Spinal cord (tissue), 10 donors: ENCODE data around the gene ULK4. TPM values are rescaled to one million over a fixed set of nuclear protein-coding genes. Genes with fewer than 3 reads are reported as not detected.
A peak's percentile ranks its signal among the peaks of the same experiment; 100 is the strongest.
"Not testable (repeated sequence)": the region's sequence is repeated elsewhere in the genome, so short reads cannot be mapped to it uniquely, and the experiment has no call there.

Experiments used
- DNase-seq, 6 donors: peaks; one replicate each; pipeline versions ENCODE4 v3.0.0 to v3.0.0-alpha.2; 2013 to 2015; ENCODE audit warnings: low spot score in 6 of 6, low read depth in 4 of 6
- H3K27ac ChIP-seq: one replicate; pipeline ENCODE4 v1.5.1; 2013; ENCODE audit warnings: low read depth, low read length, control low read depth
- H3K27me3 ChIP-seq: one replicate; pipeline ENCODE4 v1.6.1; 2013; ENCODE audit warnings: low read length; ENCODE audit not compliant: control insufficient read depth, insufficient read depth
- H3K36me3 ChIP-seq: one replicate; pipeline ENCODE4 v1.6.1; 2013; ENCODE audit warnings: low read length; ENCODE audit not compliant: control insufficient read depth, insufficient read depth
- H3K4me1 ChIP-seq: one replicate; pipeline ENCODE4 v1.6.1; 2013; ENCODE audit warnings: low read length; ENCODE audit not compliant: control insufficient read depth, insufficient read depth
- H3K4me3 ChIP-seq: one replicate; pipeline ENCODE4 v1.5.1; 2013; ENCODE audit warnings: low read depth, low read length, control low read depth
- H3K9me3 ChIP-seq: one replicate; pipeline ENCODE4 v1.6.1; 2013; ENCODE audit warnings: low read length; ENCODE audit not compliant: control insufficient read depth, insufficient read depth
- WGBS: methylation state at CpG from one replicate; pipeline ENCODE4 v1.1.5; 2013; ENCODE audit warnings: missing lambda C conversion rate; ENCODE audit not compliant: insufficient coverage; 5-methylcytosine and 5-hydroxymethylcytosine counted together
- polyA plus RNA-seq, 2 donors: library from polyadenylated mRNA; unstranded; fragments of 120-200 nt; gene quantifications; one replicate each; pipeline ENCODE4 v1.2.1, GENCODE V29; 2013; ENCODE audit not compliant: insufficient read length in 2 of 2
- total RNA-seq, 2 donors: library from RNA; depleted of rRNA in 1 of 2; stranded (reverse); fragments of 120-200 nt in 1 of 2; fragments of >200 nt in 1 of 2; gene quantifications; one replicate each; pipeline versions ENCODE4 v1.2.3 to v1.2.4, GENCODE V29; 2013 to 2014
- donor health status: healthy.

ULK4 gene
- total and polyA plus RNA-seq, 4 donors = 3.1 to 18.1 (median 9.7) TPM

DNA sequence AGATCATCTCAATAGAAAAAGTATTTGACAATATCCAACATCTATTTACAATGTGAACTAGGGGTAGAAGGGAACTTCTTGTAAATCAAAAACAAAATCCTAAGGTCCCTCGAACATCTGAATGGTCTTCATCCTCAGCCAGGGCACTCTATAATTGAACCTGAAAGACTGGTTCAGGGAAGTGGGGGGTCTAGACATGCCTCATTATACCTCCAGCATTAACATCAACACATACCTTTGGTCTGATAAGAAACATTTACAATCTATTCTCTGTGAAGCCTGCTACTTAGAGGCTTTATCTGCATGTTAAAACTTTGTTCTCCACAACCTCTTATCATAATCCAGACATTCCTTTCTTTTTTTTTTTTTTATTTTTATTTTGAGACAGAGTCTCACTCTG, 550.8 kb downstream of the ULK4 start:
- H3K27ac ChIP-seq = no peak overlapping the region
- H3K4me3 ChIP-seq = no peak overlapping the region
- no peak for DNase-seq
- no peaks in the 10 kb centered on the region for H3K4me1 ChIP-seq
- no peaks in the 10 kb centered on the region for H3K27me3 ChIP-seq
- no peaks in the 10 kb centered on the region for H3K36me3 ChIP-seq
- no peaks in the 10 kb centered on the region for H3K9me3 ChIP-seq
- no CpG with 5 or more reads among the region's 1 CpG for WGBS

DNA sequence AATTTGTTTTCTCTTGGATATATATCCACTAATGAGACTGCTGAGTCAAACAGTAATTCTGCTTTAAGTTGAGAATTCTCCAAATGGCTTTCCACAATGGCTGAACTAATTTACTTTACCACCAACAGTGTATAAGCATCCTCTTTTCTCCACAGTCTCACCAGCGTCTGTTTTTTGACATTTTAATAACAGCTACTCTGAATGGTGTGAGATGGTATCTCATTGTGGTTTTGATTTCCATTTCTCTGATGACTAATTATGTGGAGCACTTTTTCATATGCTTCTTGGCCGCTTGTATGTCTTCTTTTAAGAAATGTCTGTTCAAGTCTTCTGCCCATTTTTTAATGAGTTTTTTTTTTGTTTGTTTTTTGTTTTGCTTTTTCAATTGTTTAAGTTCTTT, 556.4 kb downstream of the ULK4 start:
- H3K27ac ChIP-seq = no peak overlapping the region
- H3K9me3 ChIP-seq = no peaks in the 10 kb centered on the region
- no peak overlapping the region for H3K4me3 ChIP-seq
- no CpG with 5 or more reads among the region's 2 CpGs for WGBS
- no peaks in the 10 kb centered on the region for H3K27me3 ChIP-seq
- no peaks in the 10 kb centered on the region for H3K36me3 ChIP-seq
- no peaks in the 10 kb centered on the region for H3K4me1 ChIP-seq
- no peak for DNase-seq

- no peak for DNase-seq
- no peaks in the 10 kb centered on the region for H3K36me3 ChIP-seq
- no peaks in the 10 kb centered on the region for H3K9me3 ChIP-seq
- 100% methylated on average over 1 of the region's 1 CpG for WGBS
- H3K27ac ChIP-seq = no peak overlapping the region
- H3K4me3 ChIP-seq = no peak overlapping the region
- no peaks in the 10 kb centered on the region for H3K27me3 ChIP-seq
- H3K4me1 ChIP-seq = no peaks in the 10 kb centered on the region
Observed at GRCh38 chr3:41404582-41404981, 557.3 kb downstream of the ULK4 start.

- no peaks in the 10 kb centered on the region for H3K36me3 ChIP-seq
- no peak overlapping the region for H3K4me3 ChIP-seq
- no peak overlapping the region for H3K27ac ChIP-seq
- H3K4me1 ChIP-seq = no peaks in the 10 kb centered on the region
- H3K27me3 ChIP-seq = no peaks in the 10 kb centered on the region
- no CpG with 5 or more reads among the region's 1 CpG for WGBS
- no peaks in the 10 kb centered on the region for H3K9me3 ChIP-seq
- peak in 1 of 6 donors; percentile 27 for DNase-seq
Observed at GRCh38 chr3:41394896-41395295, 567.0 kb downstream of the ULK4 start.

GRCh38 chr3:41370765-41371535, 591.0 kb downstream of the ULK4 start:
- not testable (repeated sequence) for H3K9me3 ChIP-seq, H3K36me3 ChIP-seq, H3K4me3 ChIP-seq, H3K27ac ChIP-seq, H3K27me3 ChIP-seq, H3K4me1 ChIP-seq
- WGBS = 54% methylated on average over 10 of the region's 11 CpGs
- DNase-seq = peak in 1 of 6 donors; percentile 32

GRCh38 chr3:41370307-41370706, 591.6 kb downstream of the ULK4 start:
- Histone ChIP-seq H3K4me3 (no peak overlapping the region), H3K36me3 (no peaks in the 10 kb centered on the region), H3K27me3 (no peaks in the 10 kb centered on the region), H3K9me3 (peaks cover 3% of the 10 kb centered on the region), H3K4me1 (peaks cover 5% of the 10 kb centered on the region), H3K27ac (no peak overlapping the region)
- no peak for DNase-seq
- WGBS = 94% methylated on average over 7 of the region's 7 CpGs

GRCh38 chr3:41369838-41370237, 592.1 kb downstream of the ULK4 start:
- no CpG with 5 or more reads among the region's 3 CpGs for WGBS
- H3K27me3 ChIP-seq = no peaks in the 10 kb centered on the region
- H3K36me3 ChIP-seq = no peaks in the 10 kb centered on the region
- DNase-seq = peak in 3 of 6 donors; percentile 15 to 86 (median 23)
- no peak overlapping the region for H3K27ac ChIP-seq
- H3K4me3 ChIP-seq = no peak overlapping the region
- peaks cover 5% of the 10 kb centered on the region for H3K4me1 ChIP-seq
- peaks cover 3% of the 10 kb centered on the region for H3K9me3 ChIP-seq

DNA sequence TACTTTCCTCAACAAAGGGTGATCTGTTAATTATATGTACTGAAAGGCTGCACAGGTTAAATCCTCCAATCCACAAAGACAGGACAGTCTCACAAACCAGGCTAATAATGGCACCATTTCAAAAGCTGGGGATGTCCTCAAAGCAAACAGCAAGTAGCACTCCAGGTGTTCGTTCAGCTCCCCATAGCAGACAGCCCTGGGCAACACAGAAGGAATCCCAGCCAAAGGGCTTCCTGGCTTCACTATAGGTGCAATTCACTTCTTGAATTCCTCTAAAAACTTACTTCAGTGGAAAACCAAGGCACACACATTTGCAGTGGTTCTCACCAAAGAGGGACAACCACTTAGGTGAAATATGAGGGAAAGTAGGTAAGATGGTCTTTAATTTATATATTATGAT, 595.9 kb downstream of the ULK4 start:
- Histone ChIP-seq H3K36me3 (no peaks in the 10 kb centered on the region), H3K9me3 (no peaks in the 10 kb centered on the region), H3K4me1 (peaks cover 13% of the 10 kb centered on the region), H3K27ac (no peak overlapping the region), H3K27me3 (no peaks in the 10 kb centered on the region), H3K4me3 (no peak overlapping the region)
- 40% methylated on average over 1 of the region's 1 CpG for WGBS
- DNase-seq = no peak

DNA sequence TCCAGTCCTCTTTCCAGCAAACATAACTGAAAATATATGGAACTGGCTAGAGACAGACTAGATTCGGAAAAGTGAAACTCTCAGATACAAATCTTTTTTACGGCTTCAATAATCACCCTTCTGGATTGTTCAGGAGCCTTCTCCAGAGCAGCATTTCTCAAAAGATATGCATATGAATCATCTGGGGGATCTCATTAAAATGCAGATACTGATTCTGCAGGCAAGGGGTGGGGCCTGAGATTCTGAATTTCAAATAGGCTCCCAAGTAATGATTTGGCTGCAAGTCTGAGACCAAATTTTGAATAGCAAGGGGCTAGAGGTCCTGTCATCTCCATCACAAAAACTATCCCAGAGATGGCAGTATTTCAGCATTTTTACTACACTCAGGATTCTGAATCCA, 597.2 kb downstream of the ULK4 start:
- H3K4me1 ChIP-seq = peaks cover 8% of the 10 kb centered on the region
- H3K27me3 ChIP-seq = no peaks in the 10 kb centered on the region
- no peak overlapping the region for H3K27ac ChIP-seq
- H3K36me3 ChIP-seq = no peaks in the 10 kb centered on the region
- H3K4me3 ChIP-seq = no peak overlapping the region
- H3K9me3 ChIP-seq = no peaks in the 10 kb centered on the region
- peak in 2 of 6 donors; percentile 34 to 35 for DNase-seq
- WGBS = 67% methylated on average over 1 of the region's 2 CpGs

GRCh38 chr3:41363830-41364523, 597.9 kb downstream of the ULK4 start:
- no peaks in the 10 kb centered on the region for H3K36me3 ChIP-seq
- H3K4me3 ChIP-seq = no peak overlapping the region
- 80% methylated on average over 2 of the region's 4 CpGs for WGBS
- no peaks in the 10 kb centered on the region for H3K9me3 ChIP-seq
- H3K4me1 ChIP-seq = peaks cover 8% of the 10 kb centered on the region
- no peak for DNase-seq
- no peak overlapping the region for H3K27ac ChIP-seq
- H3K27me3 ChIP-seq = no peaks in the 10 kb centered on the region
